NCI-H1436 (cell line): ENCODE results near the gene GNG10.
A peak's percentile ranks its signal among the peaks of the same experiment; 100 is the strongest.
"Not testable (repeated sequence)": the region's sequence is repeated elsewhere in the genome, so short reads cannot be mapped to it uniquely, and the experiment has no call there.

Source experiments
- DNase-seq: peaks from one replicate; lab custom pipeline; 2025; lab: John Stamatoyannopoulos, UW

GNG10 gene

DNA sequence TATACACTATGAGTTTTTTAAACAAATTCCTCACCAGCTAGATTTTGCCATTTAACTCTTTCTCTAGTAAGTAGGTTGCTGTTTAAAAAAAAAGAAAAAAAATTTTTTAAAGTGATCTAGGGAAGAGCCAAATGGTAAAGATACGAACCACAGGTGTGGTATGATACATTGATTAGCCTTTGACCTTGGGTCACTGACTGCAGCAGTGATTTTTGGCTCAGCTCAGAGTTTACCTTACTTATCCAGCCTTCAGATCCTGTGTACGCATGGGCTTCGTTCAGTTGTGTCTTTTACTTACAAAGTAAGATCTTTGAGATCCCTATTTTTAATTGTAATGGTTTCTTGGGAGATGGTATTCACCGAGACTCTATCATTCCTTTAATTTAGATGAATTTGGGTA is 12.4 kb upstream of the GNG10 start:
- no peak for DNase-seq

DNA sequence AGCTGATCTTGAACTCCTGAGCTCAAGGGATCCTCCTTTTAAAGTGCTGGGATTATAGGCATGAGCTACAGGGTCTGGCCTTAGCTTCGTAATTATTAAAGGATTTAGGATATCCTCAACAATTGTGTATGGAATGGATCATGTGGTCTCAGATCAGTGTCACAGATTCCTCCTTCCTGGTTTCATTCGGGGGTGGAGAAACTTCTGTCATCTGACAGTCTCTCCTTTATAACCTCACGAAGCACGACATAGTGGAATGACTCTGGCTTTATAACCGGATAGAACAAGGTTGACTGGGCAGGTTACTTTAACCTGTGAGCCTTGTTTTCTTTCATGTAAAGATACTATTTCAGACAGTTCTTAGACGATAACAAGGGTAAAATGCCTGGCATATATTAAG is 4.4 kb upstream of the GNG10 start:
- DNase-seq, result no peak

DNA sequence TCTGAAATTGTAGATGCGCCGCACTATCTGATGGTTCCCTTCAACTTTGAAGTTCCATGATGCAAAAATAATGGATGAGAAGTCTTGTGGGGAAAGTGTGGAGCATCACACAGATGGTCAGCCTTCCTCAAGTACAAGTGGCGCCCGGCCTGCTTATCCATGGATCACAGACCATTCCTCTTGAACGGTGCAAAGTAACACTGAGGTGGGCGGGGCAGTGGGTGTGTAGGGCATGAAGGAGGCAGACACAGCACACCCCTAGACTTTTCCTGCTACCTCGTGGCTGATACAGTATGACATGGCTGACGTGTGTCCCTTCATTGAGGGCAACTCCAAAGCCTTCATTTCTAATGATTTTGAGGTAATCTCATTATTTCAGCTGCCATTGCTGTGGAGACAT is 2.5 kb upstream of the GNG10 start:
- no peak for DNase-seq

DNA sequence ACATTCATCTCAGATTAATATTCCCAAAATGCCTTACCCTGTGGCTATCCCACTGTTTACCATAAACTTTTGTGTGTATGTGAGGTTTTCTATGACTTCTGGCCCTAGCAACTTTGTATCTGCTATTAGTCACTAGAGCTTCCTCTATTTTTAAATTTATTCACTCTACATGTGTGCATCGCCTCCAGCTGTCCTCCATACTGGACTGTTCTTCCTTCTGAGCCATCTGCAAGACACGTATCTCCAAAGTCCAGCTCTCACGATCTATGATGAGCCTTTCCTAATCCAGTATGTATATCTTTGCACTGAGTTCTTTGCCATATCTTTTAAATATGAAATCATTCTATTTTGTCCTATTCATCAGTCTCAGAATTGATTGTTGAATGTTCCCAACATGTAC is 1.7 kb upstream of the GNG10 start:
- DNase-seq, result no peak

GRCh38 chr9:111661802-111662521 is 557 bp downstream of the GNG10 start:
- no peak for DNase-seq

DNA sequence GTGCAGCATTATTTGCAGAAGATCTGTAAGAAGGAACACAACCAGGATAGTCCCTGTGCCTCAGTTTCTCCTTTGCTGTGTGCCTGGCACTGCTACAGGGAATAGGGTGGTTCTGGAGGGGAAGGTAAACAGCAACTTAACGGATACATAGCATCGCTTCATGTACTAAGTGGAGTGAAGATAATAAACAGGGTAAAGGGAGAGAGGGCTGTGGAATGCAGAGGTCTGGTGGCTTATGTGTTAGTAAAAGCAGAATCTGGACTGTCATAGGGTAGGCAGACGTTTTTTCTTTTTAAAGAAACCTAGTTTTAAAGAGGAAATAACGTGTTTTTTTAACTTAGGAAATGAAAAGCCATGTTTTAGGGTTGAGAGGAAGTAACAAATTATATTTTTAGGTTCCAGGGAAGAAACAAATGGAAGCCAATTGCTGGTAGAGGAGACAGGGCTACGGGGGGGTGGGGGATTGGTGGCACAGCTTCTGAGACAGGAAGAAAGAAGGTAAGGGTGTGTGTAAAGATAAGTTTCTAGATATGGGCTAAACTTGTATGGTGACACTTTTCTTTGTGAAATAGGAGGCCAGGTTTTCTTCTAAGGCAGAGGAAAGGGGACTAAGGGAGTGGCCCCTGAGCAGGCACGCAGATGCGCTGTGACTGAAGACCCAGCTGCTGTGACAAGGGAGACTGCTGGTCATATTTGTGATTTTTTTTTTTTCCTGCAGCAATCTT is 1.3 kb downstream of the GNG10 start:
- no peak for DNase-seq

GRCh38 chr9:111663301-111663823 is 2.0 kb downstream of the GNG10 start:
- no peak for DNase-seq

DNA sequence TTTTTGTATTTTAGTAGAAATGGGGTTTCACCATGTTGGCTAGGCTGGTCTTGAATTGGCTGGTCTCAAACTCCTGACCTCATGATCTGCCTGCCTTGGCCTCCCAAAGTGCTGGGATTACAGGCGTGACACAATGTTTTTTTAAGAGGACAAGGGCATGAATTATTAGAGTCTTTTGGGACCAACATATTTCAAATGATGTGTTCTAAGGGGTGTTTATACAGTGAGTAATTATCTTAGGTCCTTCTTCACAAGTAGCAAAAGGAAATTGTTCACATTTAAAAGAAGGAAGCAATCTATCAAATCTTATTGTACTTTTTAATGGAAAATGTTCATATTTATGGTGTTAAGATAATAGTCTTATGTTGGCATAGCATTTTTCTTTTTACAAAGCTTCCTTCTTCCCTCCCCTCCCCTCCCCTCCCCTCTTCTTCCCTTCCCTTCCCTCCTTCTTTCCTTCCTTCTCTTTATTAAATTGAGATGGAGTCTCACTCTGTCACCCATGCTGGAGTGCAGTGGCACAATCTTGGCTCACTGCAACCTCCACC is 6.7 kb downstream of the GNG10 start:
- DNase-seq, result no peak

DNA sequence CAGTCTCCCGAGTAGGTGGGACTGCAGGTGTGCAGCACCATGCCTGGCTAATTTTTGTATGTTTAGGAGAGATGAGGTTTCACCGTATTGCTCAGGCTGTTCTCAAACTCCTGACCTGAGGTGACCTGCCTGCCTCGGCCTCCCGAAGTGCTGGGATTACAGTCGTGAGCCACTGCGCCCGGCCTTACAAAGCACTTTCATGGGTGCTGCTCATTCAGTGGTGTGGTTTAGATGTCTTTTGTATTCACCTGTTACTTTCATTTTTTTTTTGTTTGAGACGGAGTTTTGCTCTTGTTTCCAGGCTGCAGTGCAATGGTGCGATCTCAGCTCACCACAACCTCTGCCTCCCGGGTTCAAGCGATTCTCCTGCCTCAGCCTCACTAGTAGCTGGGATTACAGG is 7.2 kb downstream of the GNG10 start:
- not testable (repeated sequence) for DNase-seq

DNA sequence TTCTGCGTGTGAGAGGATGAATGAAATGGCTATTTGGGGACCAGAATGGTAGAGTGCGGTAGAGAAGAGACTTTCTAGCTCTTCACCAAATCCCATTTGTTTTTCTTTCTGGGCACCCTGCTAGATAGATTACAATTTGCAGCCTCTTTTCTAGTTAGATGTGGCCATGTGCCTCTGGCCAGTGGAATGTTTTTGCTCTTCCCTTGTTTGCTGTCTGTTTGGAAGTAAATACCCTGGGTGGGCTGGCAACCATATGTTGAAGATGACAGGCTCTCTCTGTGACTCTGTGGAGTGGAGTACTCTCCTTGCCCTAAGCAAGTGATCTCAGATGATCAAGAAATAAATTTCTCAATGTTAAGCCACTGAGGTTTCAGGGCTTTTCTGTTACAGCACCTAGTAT is 12.9 kb downstream of the GNG10 start:
- DNase-seq, result no peak

GRCh38 chr9:111676116-111676515 is 14.7 kb downstream of the GNG10 start:
- no peak for DNase-seq

DNA sequence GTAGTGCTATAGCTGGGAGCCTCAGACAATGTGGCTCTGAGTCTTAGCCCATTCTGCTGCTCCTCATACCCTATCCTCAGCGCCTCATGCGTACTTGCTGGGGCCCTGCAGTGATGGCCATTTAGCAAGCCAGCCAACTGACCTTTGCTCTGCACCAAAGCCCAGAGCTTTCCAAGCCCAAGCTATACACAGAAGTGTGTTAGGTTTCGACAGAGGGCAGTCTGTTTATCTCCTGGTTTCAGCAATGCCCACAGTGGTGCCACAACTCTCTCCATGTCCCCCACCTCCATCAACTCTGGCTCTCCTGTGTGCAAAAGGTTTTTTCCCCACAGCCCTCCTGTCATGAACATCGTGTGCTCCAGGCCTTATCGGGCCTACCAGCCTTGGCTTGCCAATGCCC is 16.9 kb downstream of the GNG10 start:
- DNase-seq, result no peak

- no peak for DNase-seq
Observed at GRCh38 chr9:111679199-111679598, 17.8 kb downstream of the GNG10 start.

- no peak for DNase-seq
Observed at GRCh38 chr9:111683392-111683791, 22.0 kb downstream of the GNG10 start.

DNA sequence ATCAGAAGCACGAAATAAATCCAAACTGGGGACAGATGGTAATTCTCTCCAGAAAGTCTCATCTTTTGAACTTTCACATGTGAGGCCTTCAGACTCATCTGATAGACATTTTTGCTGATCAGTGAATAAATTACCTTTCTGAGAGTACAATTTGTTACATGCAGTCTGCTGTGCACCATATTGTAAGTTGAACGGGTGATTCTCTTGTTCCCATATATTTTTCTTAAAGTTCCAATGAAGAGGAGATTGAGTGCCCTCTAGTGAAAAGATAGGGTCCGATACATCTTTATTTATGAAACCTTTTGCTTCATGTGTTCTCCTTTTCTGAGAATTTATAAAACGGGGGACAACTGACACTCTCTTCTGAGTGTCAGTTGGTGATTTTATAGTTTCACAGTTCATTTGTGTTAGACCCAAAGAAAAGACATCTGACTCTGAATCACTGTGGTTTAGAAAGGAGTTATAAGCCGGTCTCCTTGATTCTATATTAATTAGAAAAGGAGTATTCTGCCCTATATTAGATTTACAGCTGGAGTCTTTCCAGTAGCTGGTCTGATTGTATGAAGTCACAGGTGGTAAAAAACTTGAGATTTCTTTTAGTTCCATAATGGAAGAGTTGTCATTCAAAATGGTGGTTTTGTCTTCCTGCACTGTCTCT is 30.4 kb downstream of the GNG10 start:
- peak; percentile 6 for DNase-seq

DNA sequence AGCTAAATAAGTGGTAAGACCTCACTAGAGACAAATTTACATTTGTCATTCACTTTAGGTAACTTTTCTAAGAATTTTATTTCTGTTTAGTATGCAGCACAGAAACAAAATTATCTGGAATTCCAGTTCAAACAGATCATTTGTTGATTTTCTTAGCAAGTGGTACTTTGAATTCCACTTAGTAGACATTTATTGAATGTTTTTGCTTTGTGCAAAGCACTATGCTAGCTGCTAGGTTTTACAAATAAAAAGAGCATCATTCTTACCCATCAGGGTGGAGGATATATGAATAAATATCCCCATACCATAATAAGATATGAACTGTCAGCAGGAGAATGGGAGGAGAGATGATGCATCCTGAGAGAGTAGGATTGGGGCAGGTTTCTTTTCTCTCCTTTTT is 35.4 kb downstream of the GNG10 start:
- no peak for DNase-seq

- DNase-seq, result no peak
Observed at GRCh38 chr9:111700776-111701175, 39.4 kb downstream of the GNG10 start.

GRCh38 chr9:111704503-111704902 is 43.1 kb downstream of the GNG10 start:
- no peak for DNase-seq

GRCh38 chr9:111711548-111711947 is 50.1 kb downstream of the GNG10 start:
- no peak for DNase-seq

GRCh38 chr9:111712369-111712768 is 51.0 kb downstream of the GNG10 start:
- no peak for DNase-seq

- no peak for DNase-seq
Observed at GRCh38 chr9:111715471-111715870, 54.1 kb downstream of the GNG10 start.

DNA sequence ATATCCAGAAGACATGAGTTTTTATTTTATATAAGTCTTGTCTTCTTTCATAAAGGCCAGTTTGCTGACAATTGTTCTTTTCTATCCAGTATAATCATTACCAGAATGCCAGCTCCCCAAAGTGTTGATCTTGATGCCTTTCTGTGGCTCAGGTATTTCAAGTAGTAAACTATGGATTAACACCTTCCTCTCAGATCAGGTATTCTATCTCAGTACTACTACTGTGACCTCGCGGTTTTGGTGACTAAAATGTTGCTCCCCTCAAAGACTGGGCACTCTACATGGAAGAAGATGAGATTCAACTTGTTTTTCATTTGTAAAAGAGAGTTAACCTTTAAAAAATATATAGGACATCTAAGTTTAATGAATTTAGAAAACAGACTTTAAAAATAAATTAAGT is 58.1 kb downstream of the GNG10 start:
- DNase-seq, result no peak
